Esophagus squamous epithelium (tissue), 5 donors: Measurements from ENCODE around the gene RABGAP1L. TPM values are rescaled to one million over a fixed set of nuclear protein-coding genes. Genes with fewer than 3 reads are reported as not detected.

Experiments used
- DNase-seq: peaks from one replicate; lab custom pipeline; 2025; lab: John Stamatoyannopoulos, UW
- H3K27ac ChIP-seq, 4 donors: fragments of 200-600 bp; sonication (generic); one replicate each; pipeline ENCODE4 v1.5.1; 2016 to 2019; ENCODE audit warnings: mild to moderate bottlenecking in 1 of 4
- H3K27me3 ChIP-seq, 4 donors: fragments of 200-600 bp; sonication (generic); 1 replicate in 3 of 4; 2 replicates in 1 of 4; pipeline versions ENCODE4 v1.5.1 to v1.6.0; 2017 to 2021; ENCODE audit warnings: antibody characterized with exemption in 1 of 4
- H3K36me3 ChIP-seq, 3 donors: fragments of 200-600 bp; sonication (generic); one replicate each; pipeline ENCODE4 v1.5.1; 2016 to 2019
- H3K4me1 ChIP-seq, 3 donors: fragments of 200-600 bp; sonication (generic); one replicate each; pipeline ENCODE4 v1.5.1; 2017 to 2019
- H3K4me3 ChIP-seq, 4 donors: fragments of 200-600 bp; sonication (generic); 1 replicate in 3 of 4; 2 replicates in 1 of 4; pipeline ENCODE4 v1.5.1; 2016 to 2019; ENCODE audit warnings: mild to moderate bottlenecking in 2 of 4, moderate library complexity in 1 of 4
- H3K9me3 ChIP-seq, 3 donors: fragments of 200-600 bp; sonication (generic); one replicate each; pipeline ENCODE4 v1.5.1; 2016 to 2019
- POLR2A ChIP-seq, 4 donors: fragments of 450-650 bp; IDR thresholded peaks; one replicate each; pipeline ENCODE4 v1.6.1; 2017; ENCODE audit warnings: antibody characterized with exemption in 4 of 4, mild to moderate bottlenecking in 4 of 4, moderate library complexity in 3 of 4
- WGBS, 2 donors: methylation state at CpG; one replicate each; pipeline ENCODE4 v1.1.5; 2018; 5-methylcytosine and 5-hydroxymethylcytosine counted together
- intact Hi-C: fragments of 100-400 bp; cut with DNase I; formaldehyde crosslinking; loops from one replicate; pipeline ENCODE4 v1.15.0; 2022
- total RNA-seq, 4 donors: library from RNA; depleted of rRNA; stranded (reverse); fragments of >200 nt; gene quantifications; one replicate each; pipeline ENCODE4 v1.1.0, GENCODE V29; 2016
- TF ChIP-seq, protein P1 (sequence below), 6 experiments: fragments of 450-650 bp in 4 of 6; fragments of 200-600 bp in 2 of 6; sonication (generic) in 2 of 6; IDR thresholded peaks; one replicate each; pipeline ENCODE4 v1.5.1; 2016 to 2019; ENCODE audit warnings: antibody characterized with exemption in 6 of 6, mild to moderate bottlenecking in 4 of 6, moderate library complexity in 4 of 6
- donor health status: DM: yes; HTN: yes; CAD: no.

The RABGAP1L gene
- total RNA-seq, 4 donors from 2014 or later, result 35.7 to 45.6 (median 41.0) TPM

DNA sequence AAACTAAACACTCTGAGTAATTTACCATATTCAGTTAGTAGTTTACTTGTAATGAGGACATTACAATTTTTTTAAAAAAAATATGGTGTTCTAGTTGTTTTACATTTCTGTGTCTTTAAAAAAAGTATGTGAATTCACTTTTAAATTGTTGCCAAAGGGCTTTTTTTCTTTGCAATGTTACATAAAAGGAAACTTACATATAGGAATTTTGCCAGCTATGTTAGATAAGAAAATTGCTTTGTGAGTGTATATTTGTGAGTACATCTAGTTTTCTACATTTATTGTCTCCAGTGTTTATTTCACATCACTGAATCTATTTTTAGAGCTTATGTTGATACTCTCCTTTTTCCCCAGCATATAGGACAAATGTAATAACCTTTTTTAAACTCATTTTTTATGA, 495.2 kb downstream of the RABGAP1L start:
- intact Hi-C loops, result no loop called here
- H3K4me1 ChIP-seq, result no peaks in the 10 kb centered on the region
- peaks cover 0 to 6% (median 0%) of the 10 kb centered on the region in 3 donors for H3K9me3 ChIP-seq
- TF ChIP-seq POLR2A (IDR thresholded peaks at IDR 0.05), result no peak
- TF ChIP-seq, protein P1, sequence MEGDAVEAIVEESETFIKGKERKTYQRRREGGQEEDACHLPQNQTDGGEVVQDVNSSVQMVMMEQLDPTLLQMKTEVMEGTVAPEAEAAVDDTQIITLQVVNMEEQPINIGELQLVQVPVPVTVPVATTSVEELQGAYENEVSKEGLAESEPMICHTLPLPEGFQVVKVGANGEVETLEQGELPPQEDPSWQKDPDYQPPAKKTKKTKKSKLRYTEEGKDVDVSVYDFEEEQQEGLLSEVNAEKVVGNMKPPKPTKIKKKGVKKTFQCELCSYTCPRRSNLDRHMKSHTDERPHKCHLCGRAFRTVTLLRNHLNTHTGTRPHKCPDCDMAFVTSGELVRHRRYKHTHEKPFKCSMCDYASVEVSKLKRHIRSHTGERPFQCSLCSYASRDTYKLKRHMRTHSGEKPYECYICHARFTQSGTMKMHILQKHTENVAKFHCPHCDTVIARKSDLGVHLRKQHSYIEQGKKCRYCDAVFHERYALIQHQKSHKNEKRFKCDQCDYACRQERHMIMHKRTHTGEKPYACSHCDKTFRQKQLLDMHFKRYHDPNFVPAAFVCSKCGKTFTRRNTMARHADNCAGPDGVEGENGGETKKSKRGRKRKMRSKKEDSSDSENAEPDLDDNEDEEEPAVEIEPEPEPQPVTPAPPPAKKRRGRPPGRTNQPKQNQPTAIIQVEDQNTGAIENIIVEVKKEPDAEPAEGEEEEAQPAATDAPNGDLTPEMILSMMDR (IDR thresholded peaks at IDR 0.05), result no peak
- H3K27me3 ChIP-seq, result no peaks in the 10 kb centered on the region
- H3K36me3 ChIP-seq, result no peaks in the 10 kb centered on the region
- H3K27ac ChIP-seq, result no peak overlapping the region
- H3K4me3 ChIP-seq, result no peak overlapping the region
- DNase-seq, result no peak

DNA sequence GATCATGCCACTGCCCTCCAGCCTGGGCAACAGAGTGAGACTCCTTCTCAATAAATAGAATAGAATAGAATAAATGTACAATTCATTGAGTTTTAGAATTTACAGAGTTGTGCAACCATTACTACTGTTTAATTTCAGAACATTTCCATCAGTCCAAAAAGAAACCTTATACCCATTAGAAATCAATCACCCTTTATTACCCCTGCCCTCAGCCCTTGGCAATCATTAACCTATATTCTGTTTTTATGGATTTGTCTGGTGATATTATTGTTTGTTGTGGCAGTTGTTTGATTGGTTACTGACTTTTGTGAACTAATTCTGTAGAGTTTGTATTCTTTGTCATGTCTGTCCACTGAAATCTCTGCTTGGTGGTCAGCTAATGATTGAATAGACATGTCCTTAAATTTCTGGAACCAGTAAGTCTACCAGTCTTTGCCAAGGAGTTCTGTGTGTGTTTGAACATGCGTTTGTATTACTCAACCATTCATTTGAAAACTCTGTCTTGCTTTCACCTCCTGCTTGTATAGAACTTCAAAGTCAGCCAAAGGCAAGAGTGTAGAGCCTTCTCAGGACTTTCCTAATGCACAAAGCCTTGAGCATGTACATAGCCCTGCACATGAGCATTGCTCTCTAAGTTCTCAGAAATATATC, 497.2 kb downstream of the RABGAP1L start:
- no peak overlapping the region for H3K27ac ChIP-seq
- H3K4me1 ChIP-seq, result no peaks in the 10 kb centered on the region
- intact Hi-C loops, result no loop called here
- no peak for DNase-seq
- WGBS, 2 donors, result 29 to 50% methylated on average over 1 of the region's 1 CpG
- no peak overlapping the region for H3K4me3 ChIP-seq
- H3K27me3 ChIP-seq, result no peaks in the 10 kb centered on the region
- peaks cover 0 to 6% (median 0%) of the 10 kb centered on the region in 3 donors for H3K9me3 ChIP-seq
- no peaks in the 10 kb centered on the region for H3K36me3 ChIP-seq
- TF ChIP-seq POLR2A (IDR thresholded peaks at IDR 0.05), result no peak
- TF ChIP-seq, protein P1 (IDR thresholded peaks at IDR 0.05), result no peak

DNA sequence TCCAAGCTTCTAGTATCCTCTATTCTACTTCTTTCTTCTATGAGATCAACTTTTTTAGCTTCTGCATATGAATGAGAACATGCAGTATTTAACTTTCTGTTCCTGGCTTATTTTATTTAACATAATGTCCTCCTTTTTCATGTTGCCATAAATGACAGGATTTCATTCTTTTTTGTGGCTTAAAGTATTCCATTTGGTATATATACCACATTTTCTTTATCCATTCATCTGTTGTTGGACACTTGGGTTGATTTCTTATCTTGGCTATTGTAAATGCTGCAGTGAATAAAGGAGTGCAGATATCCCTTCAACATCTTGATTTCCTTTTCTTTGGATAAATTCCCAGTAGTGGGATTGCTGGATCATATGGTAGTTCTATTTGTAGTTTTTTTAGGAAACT, 498.1 kb downstream of the RABGAP1L start:
- no peaks in the 10 kb centered on the region for H3K27me3 ChIP-seq
- intact Hi-C loops, result no loop called here
- DNase-seq, result no peak
- peaks cover 0 to 6% (median 0%) of the 10 kb centered on the region in 3 donors for H3K9me3 ChIP-seq
- no peak for TF ChIP-seq POLR2A (IDR thresholded peaks at IDR 0.05)
- TF ChIP-seq, protein P1 (IDR thresholded peaks at IDR 0.05), result no peak
- H3K4me1 ChIP-seq, result no peaks in the 10 kb centered on the region
- no peak overlapping the region for H3K4me3 ChIP-seq
- no peak overlapping the region for H3K27ac ChIP-seq
- no peaks in the 10 kb centered on the region for H3K36me3 ChIP-seq

DNA sequence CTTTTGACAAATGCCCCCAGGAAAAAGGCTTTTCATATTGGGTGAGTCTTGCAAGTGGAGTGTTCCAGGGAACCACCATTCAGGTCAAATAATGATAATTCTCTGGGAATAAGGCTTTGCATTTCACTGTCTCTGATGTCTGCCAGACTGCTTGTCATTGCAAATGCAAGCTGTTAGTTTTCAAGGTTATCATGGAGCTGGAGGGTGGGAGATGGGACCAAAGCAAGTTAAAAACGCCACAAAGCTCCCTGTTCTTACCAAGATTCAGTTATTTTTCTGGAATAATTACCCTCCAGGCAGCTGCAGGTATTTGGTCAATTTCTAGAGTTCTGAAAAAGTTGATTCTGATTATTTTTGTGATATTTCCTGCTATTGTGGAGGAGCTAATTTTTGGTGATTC, 498.6 kb downstream of the RABGAP1L start:
- no peaks in the 10 kb centered on the region for H3K27me3 ChIP-seq
- peaks cover 0 to 6% (median 0%) of the 10 kb centered on the region in 3 donors for H3K9me3 ChIP-seq
- H3K27ac ChIP-seq, result no peak overlapping the region
- TF ChIP-seq, protein P1 (IDR thresholded peaks at IDR 0.05), result no peak
- TF ChIP-seq POLR2A (IDR thresholded peaks at IDR 0.05), result no peak
- no peaks in the 10 kb centered on the region for H3K36me3 ChIP-seq
- no peaks in the 10 kb centered on the region for H3K4me1 ChIP-seq
- H3K4me3 ChIP-seq, result no peak overlapping the region
- 50 to 75% methylated on average over 1 of the region's 1 CpG for whole genome bisulfite sequencing, 2 donors
- no peak for DNase-seq
- intact Hi-C loops, result no loop called here

DNA sequence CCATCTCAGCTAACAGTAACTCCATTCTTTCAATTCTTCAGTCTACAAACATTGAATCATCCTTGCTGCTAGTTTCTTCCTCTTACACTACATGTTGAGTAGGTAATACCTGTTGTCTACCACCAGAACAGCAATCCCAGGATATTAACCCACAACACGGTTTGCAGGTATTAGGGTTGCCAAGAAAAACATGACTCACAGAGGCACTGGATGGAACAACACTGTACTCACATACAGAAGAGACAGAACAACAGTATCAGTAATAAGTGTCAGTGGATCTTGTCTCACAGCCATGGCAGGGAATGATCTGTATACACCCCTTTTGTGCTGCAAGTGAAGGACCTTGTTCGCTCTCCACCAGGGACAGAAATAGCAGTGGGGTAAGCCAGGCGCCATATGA, 500.5 kb downstream of the RABGAP1L start:
- 61 to 72% methylated on average over 3 of the region's 3 CpGs for WGBS, 2 donors
- Histone ChIP-seq H3K27ac (no peak overlapping the region), H3K4me1 (no peaks in the 10 kb centered on the region), H3K27me3 (no peaks in the 10 kb centered on the region), H3K9me3 (peaks cover 0 to 6% (median 0%) of the 10 kb centered on the region in 3 donors), H3K36me3 (no peaks in the 10 kb centered on the region), H3K4me3 (no peak overlapping the region)
- TF ChIP-seq, protein P1 (IDR thresholded peaks at IDR 0.05), result peak in 1 of 6 experiments; percentile 30
- no peak for TF ChIP-seq POLR2A (IDR thresholded peaks at IDR 0.05)
- no peak for DNase-seq
- intact Hi-C loops, result no loop called here
